ENCODE measurements around the gene UIMC1. TPM values are rescaled to one million over a fixed set of nuclear protein-coding genes. Genes with fewer than 3 reads are reported as not detected.
A peak's percentile ranks its signal among the peaks of the same experiment; 100 is the strongest.

Gene UIMC1
- total and polyA plus RNA-seq, 11 donors: 14.8 to 40.2 (median 31.9) TPM

GRCh38 chr5:176980818-176981217, 25.8 kb downstream of the UIMC1 start:
- ATAC-seq (no peak), DNase-seq (no peak)
- whole genome bisulfite sequencing, 4 donors: 93 to 96% (median 94%) methylated on average over 7 of the region's 7 CpGs
- peaks cover 0 to 51% (median 41%) of the 10 kb centered on the region in 9 donors for H3K36me3 ChIP-seq
- H3K4me1 ChIP-seq: peaks cover 0 to 29% (median 8%) of the 10 kb centered on the region in 12 donors
- TF ChIP-seq, protein P1, sequence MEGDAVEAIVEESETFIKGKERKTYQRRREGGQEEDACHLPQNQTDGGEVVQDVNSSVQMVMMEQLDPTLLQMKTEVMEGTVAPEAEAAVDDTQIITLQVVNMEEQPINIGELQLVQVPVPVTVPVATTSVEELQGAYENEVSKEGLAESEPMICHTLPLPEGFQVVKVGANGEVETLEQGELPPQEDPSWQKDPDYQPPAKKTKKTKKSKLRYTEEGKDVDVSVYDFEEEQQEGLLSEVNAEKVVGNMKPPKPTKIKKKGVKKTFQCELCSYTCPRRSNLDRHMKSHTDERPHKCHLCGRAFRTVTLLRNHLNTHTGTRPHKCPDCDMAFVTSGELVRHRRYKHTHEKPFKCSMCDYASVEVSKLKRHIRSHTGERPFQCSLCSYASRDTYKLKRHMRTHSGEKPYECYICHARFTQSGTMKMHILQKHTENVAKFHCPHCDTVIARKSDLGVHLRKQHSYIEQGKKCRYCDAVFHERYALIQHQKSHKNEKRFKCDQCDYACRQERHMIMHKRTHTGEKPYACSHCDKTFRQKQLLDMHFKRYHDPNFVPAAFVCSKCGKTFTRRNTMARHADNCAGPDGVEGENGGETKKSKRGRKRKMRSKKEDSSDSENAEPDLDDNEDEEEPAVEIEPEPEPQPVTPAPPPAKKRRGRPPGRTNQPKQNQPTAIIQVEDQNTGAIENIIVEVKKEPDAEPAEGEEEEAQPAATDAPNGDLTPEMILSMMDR (IDR thresholded peaks at IDR 0.05): no peak
- TF ChIP-seq POLR2A (IDR thresholded peaks at IDR 0.05): no peak
- intact Hi-C loops (cut with DNase I): no loop called here
- no peak overlapping the region for H3K27ac ChIP-seq
- no peaks in the 10 kb centered on the region for H3K9me3 ChIP-seq
- H3K27me3 ChIP-seq: no peaks in the 10 kb centered on the region
- H3K4me3 ChIP-seq: no peak overlapping the region

- DNase-seq (no peak), ATAC-seq (no peak)
- H3K36me3 ChIP-seq: peaks cover 0 to 62% (median 51%) of the 10 kb centered on the region in 9 donors
- H3K27me3 ChIP-seq: no peaks in the 10 kb centered on the region
- WGBS, 4 donors: 81 to 87% (median 86%) methylated on average over 3 of the region's 3 CpGs
- H3K4me1 ChIP-seq: peaks cover 0 to 18% (median 0%) of the 10 kb centered on the region in 12 donors
- H3K9me3 ChIP-seq: no peaks in the 10 kb centered on the region
- H3K27ac ChIP-seq: no peak overlapping the region
- no peak overlapping the region for H3K4me3 ChIP-seq
- TF ChIP-seq POLR2A (IDR thresholded peaks at IDR 0.05): no peak
- TF ChIP-seq, protein P1 (IDR thresholded peaks at IDR 0.05): no peak
- intact Hi-C loops (cut with DNase I): no loop called here
Observed at GRCh38 chr5:176979669-176980068, 26.9 kb downstream of the UIMC1 start.

DNA sequence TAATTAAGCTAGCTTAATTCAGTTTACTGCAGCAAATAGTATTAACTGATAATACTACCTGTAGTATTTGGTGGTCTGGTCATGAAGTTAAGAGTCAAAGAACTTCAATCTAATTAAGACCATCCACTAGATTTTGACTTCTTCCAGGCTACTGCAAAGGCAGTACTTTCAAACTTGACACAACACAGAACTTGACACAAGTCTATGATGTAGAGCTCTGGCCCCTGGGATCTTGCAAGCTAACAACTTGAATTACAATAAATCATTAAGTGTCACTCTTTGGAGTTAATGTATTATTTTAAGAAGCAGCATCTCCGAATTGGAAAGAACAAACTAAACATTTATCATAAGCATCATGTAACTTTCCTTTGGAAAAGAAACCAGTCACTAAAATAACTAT, 40.9 kb downstream of the UIMC1 start:
- H3K36me3 ChIP-seq: peaks cover 0 to 65% (median 50%) of the 10 kb centered on the region in 9 donors
- TF ChIP-seq, protein P1 (IDR thresholded peaks at IDR 0.05): no peak
- intact Hi-C loops (cut with DNase I): no loop called here
- no peak overlapping the region for H3K4me3 ChIP-seq
- 72 to 89% (median 85%) methylated on average over 1 of the region's 1 CpG for WGBS, 4 donors
- peaks cover 0 to 7% (median 0%) of the 10 kb centered on the region in 12 donors for H3K4me1 ChIP-seq
- no peaks in the 10 kb centered on the region for H3K9me3 ChIP-seq
- no peak for ATAC-seq
- H3K27me3 ChIP-seq: no peaks in the 10 kb centered on the region
- DNase-seq: no peak
- H3K27ac ChIP-seq: no peak overlapping the region

GRCh38 chr5:176959051-176959450, 47.5 kb downstream of the UIMC1 start:
- no peak overlapping the region for H3K4me3 ChIP-seq
- 70 to 86% (median 76%) methylated on average over 3 of the region's 3 CpGs for WGBS, 4 donors
- H3K36me3 ChIP-seq: peaks cover 0 to 45% (median 31%) of the 10 kb centered on the region in 9 donors
- DNase-seq: no peak
- no peak overlapping the region for H3K27ac ChIP-seq
- H3K27me3 ChIP-seq: no peaks in the 10 kb centered on the region
- no peak for ATAC-seq
- intact Hi-C loops (cut with DNase I): loop anchor here in 9 of 10 donors (2.0 to 5.0 kb wide), 5 partner anchors 142 to 302 kb away; no protein-coding TSS in a partner anchor
- H3K9me3 ChIP-seq: no peaks in the 10 kb centered on the region
- peaks cover 0 to 11% (median 2%) of the 10 kb centered on the region in 12 donors for H3K4me1 ChIP-seq
- no peak for TF ChIP-seq POLR2A (IDR thresholded peaks at IDR 0.05)
- TF ChIP-seq, protein P1 (IDR thresholded peaks at IDR 0.05): peak; percentile 30 to 56 (median 46)
